WI38 (cell line): ENCODE measurements around the gene RYR1.

Source experiments
- H3K4me3 ChIP-seq: 2 replicates; pipeline ENCODE4 v1.5.1; 2011; ENCODE audit warnings: low read depth, mild to moderate bottlenecking, control low read depth, low read length
- TF ChIP-seq, protein P1 (sequence below): IDR thresholded peaks from 2 replicates; pipeline ENCODE4 v1.5.1; 2012; ENCODE audit warnings: low read depth, mild to moderate bottlenecking, control low read depth, low read length

RYR1 gene

DNA sequence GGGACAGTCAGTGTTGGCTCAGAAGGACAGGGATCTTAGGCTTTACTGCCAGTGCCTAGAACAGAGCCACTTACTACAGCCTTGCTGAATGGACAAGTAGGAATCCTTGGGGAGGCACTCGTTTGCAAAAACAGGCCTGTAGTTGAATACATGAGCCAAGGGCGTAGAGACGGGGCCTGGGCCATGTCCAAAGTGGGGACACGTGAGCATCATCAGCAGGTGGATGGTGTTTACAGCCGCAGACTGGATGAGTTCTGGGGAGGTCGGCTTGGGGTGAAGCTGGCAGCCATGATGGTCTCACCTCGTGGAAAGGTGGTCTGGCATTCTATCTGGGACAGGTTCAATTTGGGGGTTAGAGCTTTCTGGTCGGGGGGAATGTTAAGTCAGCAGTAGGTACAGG, 17.5 kb downstream of the RYR1 start:
- H3K4me3 ChIP-seq = no peak overlapping the region
- TF ChIP-seq, protein P1, sequence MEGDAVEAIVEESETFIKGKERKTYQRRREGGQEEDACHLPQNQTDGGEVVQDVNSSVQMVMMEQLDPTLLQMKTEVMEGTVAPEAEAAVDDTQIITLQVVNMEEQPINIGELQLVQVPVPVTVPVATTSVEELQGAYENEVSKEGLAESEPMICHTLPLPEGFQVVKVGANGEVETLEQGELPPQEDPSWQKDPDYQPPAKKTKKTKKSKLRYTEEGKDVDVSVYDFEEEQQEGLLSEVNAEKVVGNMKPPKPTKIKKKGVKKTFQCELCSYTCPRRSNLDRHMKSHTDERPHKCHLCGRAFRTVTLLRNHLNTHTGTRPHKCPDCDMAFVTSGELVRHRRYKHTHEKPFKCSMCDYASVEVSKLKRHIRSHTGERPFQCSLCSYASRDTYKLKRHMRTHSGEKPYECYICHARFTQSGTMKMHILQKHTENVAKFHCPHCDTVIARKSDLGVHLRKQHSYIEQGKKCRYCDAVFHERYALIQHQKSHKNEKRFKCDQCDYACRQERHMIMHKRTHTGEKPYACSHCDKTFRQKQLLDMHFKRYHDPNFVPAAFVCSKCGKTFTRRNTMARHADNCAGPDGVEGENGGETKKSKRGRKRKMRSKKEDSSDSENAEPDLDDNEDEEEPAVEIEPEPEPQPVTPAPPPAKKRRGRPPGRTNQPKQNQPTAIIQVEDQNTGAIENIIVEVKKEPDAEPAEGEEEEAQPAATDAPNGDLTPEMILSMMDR = no peak

DNA sequence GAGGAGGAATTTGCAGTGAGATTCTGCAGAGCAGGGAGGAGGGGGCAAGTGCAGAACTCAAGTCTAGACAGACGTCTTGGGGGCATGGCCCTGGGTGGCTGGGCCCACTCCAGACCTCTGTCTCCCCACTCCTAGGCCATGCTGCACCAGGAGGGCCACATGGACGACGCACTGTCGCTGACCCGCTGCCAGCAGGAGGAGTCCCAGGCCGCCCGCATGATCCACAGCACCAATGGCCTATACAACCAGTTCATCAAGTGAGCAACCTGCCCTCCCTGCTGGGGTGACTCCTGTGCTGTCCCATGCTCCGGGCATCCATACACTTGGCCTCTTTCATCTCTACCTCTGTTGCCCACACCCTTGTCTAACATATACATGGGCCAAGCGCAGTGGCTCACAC, 18.1 kb downstream of the RYR1 start:
- no peak overlapping the region for H3K4me3 ChIP-seq
- TF ChIP-seq, protein P1 = no peak

- TF ChIP-seq, protein P1 = no peak
- no peak overlapping the region for H3K4me3 ChIP-seq
These were observed 19.2 kb downstream of the RYR1 start for GRCh38 chr19:38452430-38453366.

DNA sequence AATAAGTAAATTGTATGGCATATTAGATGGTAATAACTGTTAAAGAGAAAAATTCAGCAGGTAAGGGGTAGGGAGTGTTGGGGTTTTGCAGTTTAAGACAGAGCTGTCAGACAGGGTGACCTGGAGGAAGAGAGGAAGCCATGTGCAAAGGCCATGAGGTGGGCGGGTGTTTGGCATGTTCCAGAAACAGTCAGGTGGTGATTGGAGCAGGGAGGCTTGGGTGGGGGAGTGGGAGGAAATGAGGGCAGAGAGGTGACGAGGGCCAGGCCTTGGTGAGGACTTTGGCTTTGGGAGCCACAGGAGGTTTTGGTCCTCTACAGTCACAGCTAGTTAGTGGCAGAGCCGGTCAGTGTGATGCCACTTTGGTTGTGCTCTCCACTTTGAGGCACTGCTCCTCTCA, 20.1 kb downstream of the RYR1 start:
- TF ChIP-seq, protein P1 = no peak
- H3K4me3 ChIP-seq = no peak overlapping the region

GRCh38 chr19:38455031-38455430, 21.5 kb downstream of the RYR1 start:
- TF ChIP-seq, protein P1 = no peak
- H3K4me3 ChIP-seq = no peak overlapping the region

GRCh38 chr19:38457202-38457601, 23.7 kb downstream of the RYR1 start:
- no peak overlapping the region for H3K4me3 ChIP-seq
- TF ChIP-seq, protein P1 = no peak

DNA sequence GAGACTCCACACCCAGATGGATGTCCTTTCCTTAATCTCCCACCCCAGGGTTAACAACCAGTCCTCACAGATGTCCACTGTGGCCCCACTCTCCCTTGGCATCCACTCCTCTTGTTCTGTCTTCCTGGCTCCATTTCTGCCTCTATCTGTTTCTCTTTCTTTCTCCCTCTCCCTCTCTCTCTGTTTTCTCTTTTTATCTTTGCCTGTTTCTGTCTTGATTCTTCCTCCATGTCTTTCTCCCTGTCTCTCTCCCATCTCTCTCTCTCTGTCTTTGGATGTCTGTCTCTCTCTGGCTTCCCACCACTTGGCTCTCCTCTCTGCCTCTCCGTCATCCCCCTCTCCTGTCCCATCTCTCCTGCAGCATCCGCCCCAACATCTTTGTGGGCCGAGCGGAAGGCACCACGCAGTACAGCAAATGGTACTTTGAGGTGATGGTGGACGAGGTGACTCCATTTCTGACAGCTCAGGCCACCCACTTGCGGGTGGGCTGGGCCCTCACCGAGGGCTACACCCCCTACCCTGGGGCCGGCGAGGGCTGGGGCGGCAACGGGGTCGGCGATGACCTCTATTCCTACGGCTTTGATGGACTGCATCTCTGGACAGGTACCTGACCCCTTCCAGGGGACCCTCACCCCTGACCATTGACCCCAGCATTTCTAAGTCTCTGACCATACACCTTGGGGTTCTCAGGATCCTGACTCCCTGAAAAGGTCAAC, 24.4 kb downstream of the RYR1 start:
- TF ChIP-seq, protein P1 = no peak
- H3K4me3 ChIP-seq = no peak overlapping the region
